ENCODE data around the gene ARHGDIB. TPM values are rescaled to one million over a fixed set of nuclear protein-coding genes. Genes with fewer than 3 reads are reported as not detected.

ARHGDIB gene
- total and polyA plus RNA-seq, 2 of the 13 experiments (the other 11 are each of a cell fraction or from before 2014, with no cell fraction given), result 0.11 to 0.87 TPM

DNA sequence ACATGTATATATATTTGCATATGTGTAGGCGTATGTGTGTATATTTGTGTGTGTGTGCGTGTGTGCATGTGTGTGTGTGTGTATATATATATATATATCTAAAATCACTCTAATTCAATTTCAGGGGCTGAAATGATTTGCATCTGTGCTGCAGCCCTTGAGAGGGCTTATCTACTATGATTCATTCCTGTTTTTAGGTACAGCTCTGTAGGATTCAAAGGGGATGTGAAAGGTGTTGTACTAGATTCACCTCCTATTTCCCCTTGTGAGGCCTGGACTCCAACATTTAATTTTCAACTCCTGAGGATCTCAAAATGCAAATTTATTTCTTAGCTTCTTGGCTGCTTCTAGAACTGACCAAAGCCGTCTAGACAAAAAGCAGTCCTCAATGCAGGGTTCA lies 34.1 kb downstream of the ARHGDIB start:
- no peak for DNase-seq (ENCODE audit: low spot score)
- 62% methylated on average over 3 of the region's 3 CpGs for WGBS (ENCODE audit: low lambda C conversion rate)
- H3K27me3 ChIP-seq (ENCODE audit: control insufficient read depth in 1 of 2, insufficient read depth in 2 of 2, low read length in 2 of 2), result no peaks in the 10 kb centered on the region
- no peak for FAIRE-seq
- no peaks in the 10 kb centered on the region for H3K4me1 ChIP-seq (ENCODE audit: insufficient read depth, low read length)
- no peak for TF ChIP-seq NPAS2 (CRISPR knock-in tag; IDR thresholded peaks at IDR 0.05; ENCODE audit: borderline replicate concordance)
- no peak for TF ChIP-seq MTA1 (CRISPR knock-in tag; IDR thresholded peaks at IDR 0.05; ENCODE audit: borderline replicate concordance)
- TF ChIP-seq HBP1 (CRISPR knock-in tag; IDR thresholded peaks at IDR 0.05; ENCODE audit: low read depth), result no peak
- TF ChIP-seq HMGA1 (CRISPR knock-in tag; conservative IDR thresholded peaks at IDR 0.05), result no peak
- no peak for TF ChIP-seq ZNF687 (CRISPR knock-in tag; IDR thresholded peaks at IDR 0.05)
- TF ChIP-seq ZSCAN25 (CRISPR knock-in tag; IDR thresholded peaks at IDR 0.05), result no peak
- no peaks in the 10 kb centered on the region for H4K20me1 ChIP-seq (ENCODE audit: insufficient read depth, low read length)
- no TSS peak for BruUV-seq (replicated peaks)
- CTCF ChIA-PET (ENCODE audit: low intra/inter-chr PET ratio, low total read pairs), result no interaction called here
- no peak overlapping the region for H3K4me3 ChIP-seq (replicated peaks in 1 of 3; ENCODE audit: insufficient read depth in 1 of 3, low read depth in 2 of 3, low read length in 3 of 3)
- H3K36me3 ChIP-seq (replicated peaks in 1 of 2; ENCODE audit: control insufficient read depth in 1 of 2, insufficient read depth in 2 of 2, low read length in 2 of 2), result no peaks in the 10 kb centered on the region
- no peak overlapping the region for H2AFZ ChIP-seq (ENCODE audit: low read length)
- no peak for ATAC-seq
- H3K4me2 ChIP-seq (ENCODE audit: low read depth, low read length), result no peak overlapping the region
- intact Hi-C loops (cut with micrococcal nuclease; ENCODE audit: unreplicated experiment), result no loop called here
- H3K9ac ChIP-seq (ENCODE audit: insufficient read depth, low read depth, low read length), result no peak overlapping the region
- H3K79me2 ChIP-seq (ENCODE audit: insufficient read depth, low read length), result no peaks in the 10 kb centered on the region
- in situ Hi-C loops (cut with HindIII; ENCODE audit: extremely low pct_ligation_motif_present, low pct_unique_long_range_greater_than_20kb), result no loop called here
- H3K9me3 ChIP-seq (ENCODE audit: low read length), result no peaks in the 10 kb centered on the region
- no peak overlapping the region for H3K27ac ChIP-seq (ENCODE audit: extremely low read length, insufficient read depth, low read length)
- POLR2A ChIA-PET, result no interaction called here

Measured in HepG2 (cell line).